Measurements from ENCODE around the gene NASP.
"Not testable (repeated sequence)": the region's sequence is repeated elsewhere in the genome, so short reads cannot be mapped to it uniquely, and the experiment has no call there.

Gene NASP

GRCh38 chr1:45569962-45570581 is 13.8 kb upstream of the NASP start:
- peak; percentile 90 for DNase-seq (ENCODE audit: low spot score)

DNA sequence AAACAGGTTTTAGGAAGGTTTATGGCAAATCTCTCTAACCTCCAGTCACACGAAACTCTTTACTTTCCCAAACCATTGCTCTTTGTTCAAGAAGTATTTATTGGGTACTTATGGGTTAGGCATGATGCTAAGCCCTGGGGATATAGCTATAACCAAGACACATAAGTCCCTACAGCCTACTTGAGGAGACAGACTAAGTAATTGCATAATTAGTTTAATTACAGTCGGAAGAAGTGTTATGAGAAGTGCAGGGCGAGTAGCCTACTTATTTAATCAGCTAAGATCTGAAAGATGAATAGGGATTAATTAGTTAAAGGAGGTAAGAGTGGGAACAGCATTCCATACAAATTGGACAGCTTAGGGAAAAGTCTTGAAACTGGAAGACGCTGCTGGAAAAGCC is 13.2 kb upstream of the NASP start:
- no peak for DNase-seq (ENCODE audit: low spot score)

- no peak for DNase-seq (ENCODE audit: low spot score)
Measured at GRCh38 chr1:45573231-45573804, 10.5 kb upstream of the NASP start.

DNA sequence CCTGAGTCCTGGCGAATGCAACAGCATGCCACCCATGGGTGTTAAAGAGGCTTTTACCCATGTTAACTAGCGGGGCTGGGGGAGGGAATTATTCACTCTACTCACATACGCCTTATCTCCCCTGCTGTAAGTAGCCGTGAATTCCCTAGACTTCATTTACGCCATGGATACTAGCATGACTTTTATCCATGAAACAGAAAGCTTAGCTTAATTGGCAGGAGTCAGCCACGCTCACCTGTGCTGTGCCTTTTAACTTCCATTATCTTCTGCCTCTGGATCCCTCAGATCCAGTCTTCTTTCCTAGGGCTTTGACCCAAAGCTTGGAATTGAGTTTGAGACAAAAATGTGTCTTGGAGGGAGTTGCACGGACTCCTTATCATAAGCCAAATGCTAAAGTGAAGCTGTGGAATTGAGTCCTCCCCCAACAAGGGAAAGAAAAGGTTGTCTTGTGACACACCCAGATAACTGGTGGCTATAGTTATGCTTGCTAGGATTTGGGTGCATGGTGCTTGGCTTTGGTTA is 9.7 kb upstream of the NASP start:
- DNase-seq (ENCODE audit: low spot score): no peak

- DNase-seq (ENCODE audit: low spot score): peak; percentile 99
Measured at GRCh38 chr1:45583264-45583665, 576 bp upstream of the NASP start.

GRCh38 chr1:45584351-45585109 is 689 bp downstream of the NASP start:
- peak; percentile 84 for DNase-seq (ENCODE audit: low spot score)

DNA sequence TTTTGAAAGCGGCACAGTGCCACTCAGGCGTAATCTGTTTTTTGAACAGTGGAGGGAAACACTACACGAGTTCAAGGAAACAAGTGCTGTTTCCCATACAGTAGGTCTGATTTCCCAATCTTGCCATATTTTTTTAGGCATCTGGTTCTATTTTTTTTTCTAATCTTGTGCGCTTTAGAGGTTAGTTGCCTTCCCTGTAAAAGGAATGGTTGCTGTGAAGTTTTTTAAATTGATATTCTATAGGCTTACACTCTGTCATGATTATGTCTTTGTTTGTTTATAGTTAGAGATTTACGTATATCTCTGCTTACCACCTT is 1.2 kb downstream of the NASP start:
- no peak for DNase-seq (ENCODE audit: low spot score)

DNA sequence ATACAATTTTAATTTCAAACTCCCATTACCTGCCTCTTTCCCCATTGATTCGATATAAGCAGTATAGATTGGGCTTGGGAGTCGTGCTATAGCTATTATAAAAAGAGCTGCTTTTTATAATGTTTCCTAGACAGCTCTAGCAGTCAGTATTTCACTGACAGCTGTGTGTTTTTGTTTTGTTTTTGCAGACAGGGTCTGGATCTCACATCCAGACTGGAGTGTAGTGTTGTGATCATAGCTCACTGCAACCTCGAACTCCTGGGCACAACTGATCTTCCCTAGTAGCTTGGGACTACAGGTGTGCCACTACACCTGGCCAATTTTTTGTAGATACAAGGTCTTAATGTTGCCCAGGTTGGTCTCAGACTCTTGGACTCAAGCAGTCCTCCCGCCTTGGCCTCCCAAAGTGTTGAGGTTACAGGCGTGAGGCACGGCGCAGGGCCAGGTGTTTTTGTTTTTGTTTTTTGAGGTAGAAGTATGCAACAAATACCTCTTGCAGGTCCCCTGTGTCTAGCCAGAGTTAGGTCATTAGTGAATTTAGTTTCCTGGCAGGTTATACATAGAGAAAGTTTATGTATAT is 1.7 kb downstream of the NASP start:
- no peak for DNase-seq (ENCODE audit: low spot score)

GRCh38 chr1:45586769-45587168 is 2.9 kb downstream of the NASP start:
- no peak for DNase-seq (ENCODE audit: low spot score)

DNA sequence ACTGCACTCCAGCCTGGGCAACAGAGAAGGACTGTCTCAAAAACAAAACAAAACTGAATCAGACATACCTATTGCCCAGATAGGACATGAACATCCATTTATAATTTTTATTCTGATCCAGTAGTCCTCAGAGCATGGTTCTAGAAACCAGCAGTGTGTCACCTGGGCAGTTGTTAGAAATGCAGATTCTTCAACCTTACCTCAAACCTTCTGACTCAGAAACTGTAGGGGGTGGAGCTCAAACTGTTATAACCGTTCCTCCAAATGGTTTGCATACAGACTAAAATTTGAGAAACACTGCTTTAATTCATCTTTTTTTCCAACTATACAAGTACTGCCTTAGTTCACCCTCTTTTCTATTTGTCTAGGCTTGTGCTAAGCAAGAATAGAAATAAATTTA is 6.0 kb downstream of the NASP start:
- DNase-seq (ENCODE audit: low spot score): no peak

DNA sequence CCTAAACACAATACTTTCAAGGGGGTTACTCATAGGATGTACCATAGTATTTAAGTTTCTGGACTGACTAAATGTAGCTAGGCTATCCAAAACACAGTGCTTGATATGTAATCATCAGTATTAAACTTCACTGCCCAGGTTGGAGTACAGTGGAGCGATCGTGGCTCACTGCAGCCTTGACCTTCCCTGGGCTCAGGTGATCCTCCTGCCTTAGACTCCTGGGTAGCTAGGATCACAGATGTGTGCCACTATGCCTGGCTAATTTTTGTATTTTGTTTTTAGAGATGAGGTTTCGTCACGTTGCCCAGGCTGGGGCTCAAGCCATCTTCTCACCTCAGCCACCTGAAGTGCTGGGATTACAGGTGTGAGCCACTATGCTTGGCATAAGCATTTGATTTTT is 10.6 kb downstream of the NASP start:
- no peak for DNase-seq (ENCODE audit: low spot score)

GRCh38 chr1:45596765-45597164 is 12.9 kb downstream of the NASP start:
- not testable (repeated sequence) for DNase-seq (ENCODE audit: low spot score)

GRCh38 chr1:45604239-45604638 is 20.4 kb downstream of the NASP start:
- no peak for DNase-seq (ENCODE audit: low spot score)

DNA sequence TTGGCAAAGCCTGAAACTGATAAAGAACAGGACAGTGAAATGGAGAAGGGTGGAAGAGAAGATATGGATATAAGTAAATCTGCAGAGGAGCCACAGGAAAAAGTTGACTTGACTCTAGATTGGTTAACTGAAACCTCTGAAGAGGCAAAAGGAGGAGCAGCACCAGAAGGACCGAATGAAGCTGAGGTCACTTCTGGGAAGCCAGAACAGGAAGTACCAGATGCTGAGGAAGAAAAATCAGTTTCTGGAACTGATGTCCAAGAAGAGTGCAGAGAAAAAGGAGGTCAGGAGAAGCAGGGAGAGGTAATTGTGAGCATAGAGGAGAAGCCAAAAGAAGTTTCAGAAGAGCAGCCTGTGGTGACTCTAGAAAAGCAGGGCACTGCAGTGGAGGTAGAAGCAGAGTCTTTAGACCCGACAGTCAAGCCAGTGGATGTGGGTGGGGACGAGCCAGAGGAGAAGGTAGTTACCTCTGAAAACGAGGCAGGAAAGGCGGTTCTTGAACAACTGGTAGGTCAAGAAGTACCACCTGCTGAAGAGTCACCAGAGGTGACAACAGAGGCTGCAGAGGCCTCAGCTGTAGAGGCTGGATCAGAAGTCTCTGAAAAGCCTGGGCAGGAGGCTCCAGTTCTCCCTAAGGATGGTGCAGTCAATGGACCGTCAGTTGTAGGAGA is 23.7 kb downstream of the NASP start:
- DNase-seq (ENCODE audit: low spot score): no peak

GRCh38 chr1:45608175-45609156 is 24.6 kb downstream of the NASP start:
- DNase-seq (ENCODE audit: low spot score): no peak

- DNase-seq (ENCODE audit: low spot score): no peak
Measured at GRCh38 chr1:45610589-45611226, 26.9 kb downstream of the NASP start.

DNA sequence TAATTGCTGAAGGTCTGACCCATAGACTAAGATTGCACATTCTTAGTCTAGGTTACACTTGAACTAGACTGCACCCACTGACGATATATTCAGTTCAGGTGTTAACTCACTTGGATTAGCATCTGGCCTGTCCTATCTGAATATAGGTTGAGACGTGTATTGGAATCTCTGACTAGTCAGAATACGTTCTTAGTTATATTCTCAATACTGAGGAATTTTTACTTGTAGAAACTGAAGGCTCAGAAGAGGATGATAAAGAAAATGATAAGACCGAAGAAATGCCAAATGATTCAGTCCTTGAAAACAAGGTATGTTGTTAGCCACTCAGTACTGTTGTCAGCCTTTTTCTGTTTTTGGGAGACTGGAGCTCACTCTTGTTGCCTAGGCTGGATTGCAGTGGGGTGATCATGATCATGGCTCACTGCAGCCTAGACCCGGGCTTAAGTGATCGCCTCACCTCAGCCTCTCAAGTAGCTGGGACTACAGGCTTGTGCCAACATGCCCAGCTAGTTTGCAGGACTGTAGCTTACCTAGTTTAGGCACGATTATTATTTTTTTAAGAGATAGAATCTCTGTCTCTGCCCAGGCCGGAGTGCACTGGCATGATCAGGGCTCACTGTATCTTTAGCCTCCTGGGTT is 29.2 kb downstream of the NASP start:
- DNase-seq (ENCODE audit: low spot score): no peak

GRCh38 chr1:45615885-45616284 is 32.0 kb downstream of the NASP start:
- no peak for DNase-seq (ENCODE audit: low spot score)

- DNase-seq (ENCODE audit: low spot score): no peak
Measured at GRCh38 chr1:45617618-45618017, 33.8 kb downstream of the NASP start.

Data from cerebellar cortex (tissue), 1 donor.